HepG2 (cell line): ENCODE data around the gene MRPL50. TPM values are rescaled to one million over a fixed set of nuclear protein-coding genes. Genes with fewer than 3 reads are reported as not detected.

Source experiments
- ARID3A ChIP-seq: IDR thresholded peaks from 2 replicates; pipeline ENCODE4 v1.6.1; 2012; ENCODE audit warnings: low read depth, low read length, improper control_type of control experiment
- BCLAF1 ChIP-seq: fragments of 450-650 bp; IDR thresholded peaks from 2 replicates; pipeline ENCODE4 v1.6.1; 2017; ENCODE audit warnings: mild to moderate bottlenecking
- FIP1L1 ChIP-seq: fragments of 200-400 bp; formaldehyde crosslinking; IDR thresholded peaks from 2 replicates; pipeline ENCODE4 v1.6.1; 2018; ENCODE audit warnings: low read depth, mild to moderate bottlenecking, low read length, moderate library complexity, borderline replicate concordance; ENCODE audit not compliant: insufficient read depth
- GATAD2A ChIP-seq: IDR thresholded peaks from 2 replicates; pipeline ENCODE4 v1.6.1; 2016
- HIC2 ChIP-seq: sonication (generic); formaldehyde crosslinking; IDR thresholded peaks from 2 replicates; pipeline ENCODE4 v1.9.0; 2022; ENCODE audit warnings: low read depth, missing genetic modification reagents
- HNRNPUL1 ChIP-seq: fragments of 200-400 bp; formaldehyde crosslinking; IDR thresholded peaks from 2 replicates; pipeline ENCODE4 v1.6.1; 2017; ENCODE audit warnings: low read depth, mild to moderate bottlenecking, low read length, moderate library complexity
- NFE2L2 ChIP-seq: fragments of 150-350 bp; IDR thresholded peaks from 2 replicates; pipeline ENCODE4 v1.6.1; 2014; ENCODE audit warnings: low read length
- PBX3 ChIP-seq: sonication (generic); formaldehyde crosslinking; IDR thresholded peaks from 2 replicates; pipeline ENCODE4 v1.8.1; 2023; ENCODE audit warnings: missing genetic modification reagents, inconsistent platforms, borderline replicate concordance
- SNAPC4 ChIP-seq: sonication (generic); formaldehyde crosslinking; IDR thresholded peaks from 2 replicates; pipeline ENCODE4 v1.4.0; 2020; ENCODE audit warnings: mild to moderate bottlenecking, missing genetic modification reagents
- TBX2 ChIP-seq: sonication (generic); formaldehyde crosslinking; IDR thresholded peaks from 2 replicates; pipeline ENCODE4 v1.5.0; 2020; ENCODE audit warnings: missing genetic modification reagents, mild to moderate bottlenecking, borderline replicate concordance
- ZNF256 ChIP-seq: sonication (generic); formaldehyde crosslinking; conservative IDR thresholded peaks from 2 replicates; pipeline ENCODE4 v1.4.0; 2020; ENCODE audit warnings: missing genetic modification reagents
- ZNF317 ChIP-seq: sonication (generic); formaldehyde crosslinking; IDR thresholded peaks from 2 replicates; pipeline ENCODE4 v1.5.0; 2020; ENCODE audit warnings: mild to moderate bottlenecking, missing genetic modification reagents
- ZNF331 ChIP-seq: sonication (generic); formaldehyde crosslinking; IDR thresholded peaks from 2 replicates; pipeline ENCODE4 v1.4.0; 2020; ENCODE audit warnings: missing genetic modification reagents
- ZNF484 ChIP-seq: sonication (generic); formaldehyde crosslinking; IDR thresholded peaks from 2 replicates; pipeline ENCODE4 v1.5.1; 2020; ENCODE audit warnings: mild to moderate bottlenecking, low read depth, missing genetic modification reagents, borderline replicate concordance
- ZNF704 ChIP-seq: sonication (generic); formaldehyde crosslinking; IDR thresholded peaks from 2 replicates; pipeline ENCODE4 v1.8.1; 2023; ENCODE audit warnings: mild to moderate bottlenecking, inconsistent platforms, moderate library complexity, missing genetic modification reagents, borderline replicate concordance
- polyA plus RNA-seq, 8 experiments: library from polyadenylated mRNA; depleted of rRNA in 3 of 8; stranded (reverse) in 7 of 8; unstranded in 1 of 8; fragments of >200 nt; fragmentation: Illumina TruSeq in 4 of 8; extraction: Trizol in 4 of 8; gene quantifications; 2 replicates each; pipeline versions ENCODE4 v1.2.1 to v1.2.3, GENCODE V29; 2011 to 2016; ENCODE audit warnings: low read depth in 4 of 8, missing spikeins in 1 of 8, mixed read lengths in 1 of 8; ENCODE audit not compliant: insufficient read depth in 1 of 8
- total RNA-seq, 5 experiments: library from RNA; depleted of rRNA; stranded (reverse); fragments of >200 nt; fragmentation: Illumina TruSeq; extraction: Trizol; gene quantifications; 2 replicates each; pipeline ENCODE4 v1.2.3, GENCODE V29; 2016; ENCODE audit warnings: low read depth in 1 of 5

Gene MRPL50
- total and polyA plus RNA-seq, 2 of the 13 experiments (the other 11 are each of a cell fraction or from before 2014, with no cell fraction given): 37.1 to 70.0 TPM

GRCh38 chr9:101433229-101433628 lies 34.8 kb upstream of the MRPL50 start (continued):
- no peak for TF ChIP-seq PBX3 (CRISPR knock-in tag)
- TF ChIP-seq ZNF331 (CRISPR knock-in tag): peak; percentile 96
- no peak for TF ChIP-seq FIP1L1
- TF ChIP-seq HIC2 (CRISPR knock-in tag): no peak
- no peak for TF ChIP-seq NFE2L2
- TF ChIP-seq GATAD2A (CRISPR knock-in tag): peak; percentile 95
- peak; percentile 85 for TF ChIP-seq TBX2
- peak; percentile 78 for TF ChIP-seq HNRNPUL1
- no peak for TF ChIP-seq ZNF256 (CRISPR knock-in tag)
- TF ChIP-seq ZNF484 (CRISPR knock-in tag): no peak
- no peak for TF ChIP-seq BCLAF1
- TF ChIP-seq SNAPC4 (CRISPR knock-in tag): no peak
- TF ChIP-seq ARID3A: peak; percentile 84
- TF ChIP-seq ZNF317 (CRISPR knock-in tag): no peak
- no peak for TF ChIP-seq ZNF704 (CRISPR knock-in tag)
